HepG2 (cell line): ENCODE data around the gene CNNM4. TPM values are rescaled to one million over a fixed set of nuclear protein-coding genes. Genes with fewer than 3 reads are reported as not detected.

Experiments
- CCAR2 ChIP-seq: fragments of 200-400 bp; formaldehyde crosslinking; optimal IDR thresholded peaks from 2 replicates; pipeline ENCODE3; 2018; ENCODE audit warnings: low read depth, mild to moderate bottlenecking, low read length, moderate library complexity
- DNMT1 ChIP-seq: sonication (generic); formaldehyde crosslinking; IDR thresholded peaks from 2 replicates; pipeline ENCODE4 v1.5.1; 2020; ENCODE audit warnings: mild to moderate bottlenecking, missing genetic modification reagents
- FOXA3 ChIP-seq: IDR thresholded peaks from 2 replicates; pipeline ENCODE4 v1.6.1; 2016; ENCODE audit warnings: missing genetic modification reagents, missing compliant biosample characterization
- GATA4 ChIP-seq: sonication (generic); IDR thresholded peaks from 2 replicates; pipeline ENCODE4 v1.6.1; 2016; ENCODE audit warnings: antibody characterized with exemption, low read depth, borderline replicate concordance
- KLF13 ChIP-seq: sonication (generic); formaldehyde crosslinking; IDR thresholded peaks from 2 replicates; pipeline ENCODE4 v1.4.0; 2020; ENCODE audit warnings: mild to moderate bottlenecking, missing genetic modification reagents
- KMT2B ChIP-seq: IDR thresholded peaks from 2 replicates; pipeline ENCODE4 v1.6.1; 2016; ENCODE audit warnings: missing genetic modification reagents, missing compliant biosample characterization
- MAZ ChIP-seq, 2 experiments: sonication (generic) in 1 of 2; formaldehyde crosslinking in 1 of 2; IDR thresholded peaks; 2 replicates each; pipeline versions ENCODE4 v1.5.0 to v1.6.1; 2012 to 2020; ENCODE audit warnings: low read depth in 2 of 2, mild to moderate bottlenecking in 2 of 2, borderline replicate concordance in 1 of 2, improper control_type of control experiment in 1 of 2, low read length in 1 of 2, missing genetic modification reagents in 1 of 2, moderate library complexity in 1 of 2
- MEIS2 ChIP-seq: sonication (generic); formaldehyde crosslinking; IDR thresholded peaks from 2 replicates; pipeline ENCODE4 v1.9.0; 2021; ENCODE audit warnings: mild to moderate bottlenecking, missing genetic modification reagents
- MIER2 ChIP-seq: IDR thresholded peaks from 2 replicates; pipeline ENCODE4 v1.6.1; 2016; ENCODE audit warnings: missing biosample characterization, missing genetic modification reagents
- NFYC ChIP-seq: IDR thresholded peaks from 2 replicates; pipeline ENCODE4 v1.6.1; 2016; ENCODE audit warnings: missing genetic modification reagents, missing compliant biosample characterization
- RAD21 ChIP-seq: fragments of 450-650 bp; formaldehyde crosslinking; IDR thresholded peaks from 2 replicates; pipeline ENCODE4 v1.5.0; 2020; ENCODE audit warnings: mild to moderate bottlenecking
- SAFB2 ChIP-seq: sonication (generic); formaldehyde crosslinking; IDR thresholded peaks from 2 replicates; pipeline ENCODE4 v1.5.1; 2020; ENCODE audit warnings: missing genetic modification reagents, low read depth, mild to moderate bottlenecking, borderline replicate concordance
- WIZ ChIP-seq: sonication (generic); formaldehyde crosslinking; IDR thresholded peaks from 2 replicates; pipeline ENCODE4 v1.5.1; 2020; ENCODE audit warnings: mild to moderate bottlenecking, missing genetic modification reagents
- ZHX1 ChIP-seq: sonication (generic); formaldehyde crosslinking; IDR thresholded peaks from 2 replicates; pipeline ENCODE4 v1.8.1; 2022; ENCODE audit warnings: low read depth, mild to moderate bottlenecking, missing genetic modification reagents
- ZMYM3 ChIP-seq: sonication (generic); formaldehyde crosslinking; IDR thresholded peaks from 2 replicates; pipeline ENCODE4 v1.5.1; 2020; ENCODE audit warnings: mild to moderate bottlenecking, missing genetic modification reagents
- ZNF207 ChIP-seq: fragments of 450-650 bp; IDR thresholded peaks from 2 replicates; pipeline ENCODE4 v1.6.1; 2016; ENCODE audit warnings: antibody characterized with exemption, borderline replicate concordance
- ZNF33B ChIP-seq: sonication (generic); formaldehyde crosslinking; IDR thresholded peaks from 2 replicates; pipeline ENCODE4 v1.5.1; 2020; ENCODE audit warnings: mild to moderate bottlenecking, missing genetic modification reagents
- ZNF446 ChIP-seq: sonication (generic); formaldehyde crosslinking; IDR thresholded peaks from 2 replicates; pipeline ENCODE4 v1.5.0; 2020; ENCODE audit warnings: mild to moderate bottlenecking, missing genetic modification reagents
- ZNF501 ChIP-seq: sonication (generic); formaldehyde crosslinking; IDR thresholded peaks from 2 replicates; pipeline ENCODE4 v1.5.1; 2020; ENCODE audit warnings: mild to moderate bottlenecking, moderate library complexity, missing genetic modification reagents
- ZNF580 ChIP-seq: IDR thresholded peaks from 2 replicates; pipeline ENCODE4 v1.6.1; 2016; ENCODE audit warnings: low read depth, borderline replicate concordance
- polyA plus RNA-seq, 8 experiments: library from polyadenylated mRNA; depleted of rRNA in 3 of 8; stranded (reverse) in 7 of 8; unstranded in 1 of 8; fragments of >200 nt; fragmentation: Illumina TruSeq in 4 of 8; extraction: Trizol in 4 of 8; gene quantifications; 2 replicates each; pipeline versions ENCODE4 v1.2.1 to v1.2.3, GENCODE V29; 2011 to 2016; ENCODE audit warnings: low read depth in 4 of 8, missing spikeins in 1 of 8, mixed read lengths in 1 of 8; ENCODE audit not compliant: insufficient read depth in 1 of 8
- total RNA-seq, 5 experiments: library from RNA; depleted of rRNA; stranded (reverse); fragments of >200 nt; fragmentation: Illumina TruSeq; extraction: Trizol; gene quantifications; 2 replicates each; pipeline ENCODE4 v1.2.3, GENCODE V29; 2016; ENCODE audit warnings: low read depth in 1 of 5
- TF ChIP-seq, protein P1 (sequence below): sonication (generic); formaldehyde crosslinking; IDR thresholded peaks from 2 replicates; pipeline ENCODE4 v1.4.0; 2020; ENCODE audit warnings: low read depth, mild to moderate bottlenecking, missing genetic modification reagents
- TF ChIP-seq, protein P2 (sequence below): sonication (generic); formaldehyde crosslinking; IDR thresholded peaks from 2 replicates; pipeline ENCODE4 v1.4.0; 2020; ENCODE audit warnings: missing genetic modification reagents

Gene CNNM4
- total and polyA plus RNA-seq, 2 of the 13 experiments (the other 11 are each of a cell fraction or from before 2014, with no cell fraction given), result 5.9 to 8.4 TPM

DNA sequence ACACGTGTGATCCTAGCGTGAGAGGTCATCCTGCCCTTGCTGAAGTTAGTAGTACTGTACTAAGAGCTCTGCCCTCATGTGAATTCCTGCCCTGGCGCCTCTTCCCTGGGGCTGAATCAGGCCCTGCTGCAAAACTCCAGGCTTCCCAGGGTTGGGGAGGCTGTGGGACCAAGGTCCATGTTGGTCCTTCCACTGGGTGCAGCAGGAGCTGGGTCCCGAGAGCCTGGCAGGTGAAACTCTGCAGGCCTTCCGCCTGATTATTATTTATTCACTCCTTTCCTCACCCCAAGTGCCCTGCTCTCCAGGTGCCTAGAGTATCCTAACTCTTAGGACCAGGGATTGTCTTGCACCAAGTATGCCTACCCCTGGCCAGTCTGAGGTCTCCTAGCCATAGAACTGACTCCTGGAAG, 50.1 kb downstream of the CNNM4 start (continued):
- TF ChIP-seq FOXA3 (CRISPR knock-in tag) (peak; percentile 17; the same call in 1 of the 2 replicates), ZNF501 (peak; percentile 71), MIER2 (CRISPR knock-in tag) (no peak; the same call in 1 of the 2 replicates), RAD21 (CRISPR knock-in tag) (0 out of 2 replicates have a peak, but pooled peaks have one; percentile 26), ZNF446 (CRISPR knock-in tag) (no peak), DNMT1 (CRISPR knock-in tag) (no peak), KLF13 (CRISPR knock-in tag) (no peak), WIZ (CRISPR knock-in tag) (no peak), GATA4 (no peak), KMT2B (no peak), SAFB2 (CRISPR knock-in tag) (no peak), MAZ (IDR thresholded peaks at IDR 0.05; ENCODE audit: borderline replicate concordance, low read depth, low read length) (no peak; the same call in 1 of the 2 replicates), MAZ (CRISPR knock-in tag; IDR thresholded peaks at IDR 0.05; ENCODE audit: low read depth) (no peak), ZHX1 (no peak), ZNF207 (no peak), ZMYM3 (CRISPR knock-in tag) (peak; percentile 77; the same call in 1 of the 2 replicates), CCAR2 (no peak), ZNF33B (CRISPR knock-in tag) (no peak), ZNF580 (no peak), NFYC (CRISPR knock-in tag) (no peak), MEIS2 (no peak)
- TF ChIP-seq, protein P1, sequence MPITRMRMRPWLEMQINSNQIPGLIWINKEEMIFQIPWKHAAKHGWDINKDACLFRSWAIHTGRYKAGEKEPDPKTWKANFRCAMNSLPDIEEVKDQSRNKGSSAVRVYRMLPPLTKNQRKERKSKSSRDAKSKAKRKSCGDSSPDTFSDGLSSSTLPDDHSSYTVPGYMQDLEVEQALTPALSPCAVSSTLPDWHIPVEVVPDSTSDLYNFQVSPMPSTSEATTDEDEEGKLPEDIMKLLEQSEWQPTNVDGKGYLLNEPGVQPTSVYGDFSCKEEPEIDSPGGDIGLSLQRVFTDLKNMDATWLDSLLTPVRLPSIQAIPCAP (CRISPR knock-in tag), result no peak
- TF ChIP-seq, protein P2, sequence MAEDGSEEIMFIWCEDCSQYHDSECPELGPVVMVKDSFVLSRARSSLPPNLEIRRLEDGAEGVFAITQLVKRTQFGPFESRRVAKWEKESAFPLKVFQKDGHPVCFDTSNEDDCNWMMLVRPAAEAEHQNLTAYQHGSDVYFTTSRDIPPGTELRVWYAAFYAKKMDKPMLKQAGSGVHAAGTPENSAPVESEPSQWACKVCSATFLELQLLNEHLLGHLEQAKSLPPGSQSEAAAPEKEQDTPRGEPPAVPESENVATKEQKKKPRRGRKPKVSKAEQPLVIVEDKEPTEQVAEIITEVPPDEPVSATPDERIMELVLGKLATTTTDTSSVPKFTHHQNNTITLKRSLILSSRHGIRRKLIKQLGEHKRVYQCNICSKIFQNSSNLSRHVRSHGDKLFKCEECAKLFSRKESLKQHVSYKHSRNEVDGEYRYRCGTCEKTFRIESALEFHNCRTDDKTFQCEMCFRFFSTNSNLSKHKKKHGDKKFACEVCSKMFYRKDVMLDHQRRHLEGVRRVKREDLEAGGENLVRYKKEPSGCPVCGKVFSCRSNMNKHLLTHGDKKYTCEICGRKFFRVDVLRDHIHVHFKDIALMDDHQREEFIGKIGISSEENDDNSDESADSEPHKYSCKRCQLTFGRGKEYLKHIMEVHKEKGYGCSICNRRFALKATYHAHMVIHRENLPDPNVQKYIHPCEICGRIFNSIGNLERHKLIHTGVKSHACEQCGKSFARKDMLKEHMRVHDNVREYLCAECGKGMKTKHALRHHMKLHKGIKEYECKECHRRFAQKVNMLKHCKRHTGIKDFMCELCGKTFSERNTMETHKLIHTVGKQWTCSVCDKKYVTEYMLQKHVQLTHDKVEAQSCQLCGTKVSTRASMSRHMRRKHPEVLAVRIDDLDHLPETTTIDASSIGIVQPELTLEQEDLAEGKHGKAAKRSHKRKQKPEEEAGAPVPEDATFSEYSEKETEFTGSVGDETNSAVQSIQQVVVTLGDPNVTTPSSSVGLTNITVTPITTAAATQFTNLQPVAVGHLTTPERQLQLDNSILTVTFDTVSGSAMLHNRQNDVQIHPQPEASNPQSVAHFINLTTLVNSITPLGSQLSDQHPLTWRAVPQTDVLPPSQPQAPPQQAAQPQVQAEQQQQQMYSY, result no peak
